Erythroblast (primary cell): ENCODE results near the gene PTMA.

Source experiments
- GATA1 ChIP-seq: IDR thresholded peaks from 2 replicates; pipeline ENCODE4 v1.6.1; 2011; ENCODE audit warnings: low read depth, mild to moderate bottlenecking, control low read depth, low read length, moderate library complexity
- POLR2A ChIP-seq: IDR thresholded peaks from 2 replicates; pipeline ENCODE4 v1.6.1; 2011; ENCODE audit warnings: mild to moderate bottlenecking, low read length

DNA sequence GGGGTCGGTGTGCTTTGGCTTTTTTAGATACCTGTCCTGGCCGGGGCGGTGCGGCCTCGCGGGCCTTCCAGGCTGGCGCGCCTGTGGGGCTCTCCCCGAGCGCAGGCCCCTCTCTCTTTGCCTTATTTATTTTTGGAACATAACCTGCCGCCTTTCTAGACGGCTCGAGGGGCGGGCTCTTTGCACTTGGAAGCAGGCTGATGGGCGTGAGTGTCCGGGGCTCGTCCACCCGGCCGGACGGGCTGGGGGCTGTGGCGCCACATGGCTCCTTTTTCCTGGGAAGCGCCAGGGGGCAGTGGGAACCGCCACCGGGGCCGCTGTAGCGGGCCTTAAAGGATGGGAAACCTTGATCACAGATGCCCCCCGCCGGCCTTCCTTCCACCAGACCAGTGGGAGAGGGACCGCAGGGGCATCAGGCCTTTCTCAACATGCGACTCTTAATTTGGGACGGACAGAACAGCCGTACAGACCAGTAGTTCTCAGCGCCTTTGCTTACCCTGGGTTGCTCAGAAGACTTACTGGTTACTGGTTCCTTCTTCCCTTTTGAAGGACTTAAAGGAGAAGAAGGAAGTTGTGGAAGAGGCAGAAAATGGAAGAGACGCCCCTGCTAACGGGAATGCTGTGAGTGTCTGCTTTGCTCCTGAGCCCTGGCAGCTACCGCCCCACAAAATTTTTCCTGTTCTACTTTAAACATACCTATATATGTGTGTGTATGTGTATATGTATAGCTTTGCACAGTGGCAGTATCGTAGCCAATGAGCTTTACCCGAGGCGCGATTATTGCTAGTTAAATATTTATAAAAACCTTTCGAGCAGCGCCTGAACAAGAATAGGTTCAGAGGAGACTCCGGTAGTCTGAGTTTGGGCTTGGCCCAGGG is 2.7 kb downstream of the PTMA start:
- TF ChIP-seq POLR2A (no peak), GATA1 (no peak)
